Ascending aorta (tissue), 2 donors: ENCODE data around the gene ISLR. TPM values are rescaled to one million over a fixed set of nuclear protein-coding genes. Genes with fewer than 3 reads are reported as not detected.

Source experiments
- DNase-seq, 2 donors: peaks; one replicate each; pipeline ENCODE4 v3.0.0-alpha.2; 2019; ENCODE audit warnings: low spot score in 2 of 2
- H3K27ac ChIP-seq, 2 donors: fragments of 200-600 bp; sonication (generic); one replicate each; pipeline ENCODE4 v1.5.1; 2016 to 2017; ENCODE audit warnings: mild to moderate bottlenecking in 1 of 2
- H3K27me3 ChIP-seq: fragments of 200-600 bp; sonication (generic); one replicate; pipeline ENCODE4 v1.5.1; 2017
- H3K36me3 ChIP-seq, 2 donors: fragments of 200-600 bp; sonication (generic); one replicate each; pipeline ENCODE4 v1.5.1; 2016
- H3K4me1 ChIP-seq, 2 donors: fragments of 200-600 bp; sonication (generic); one replicate each; pipeline ENCODE4 v1.5.1; 2016 to 2017; ENCODE audit warnings: mild to moderate bottlenecking in 1 of 2
- H3K4me3 ChIP-seq, 2 donors: fragments of 200-600 bp; sonication (generic); one replicate each; pipeline ENCODE4 v1.5.1; 2016 to 2017; ENCODE audit warnings: mild to moderate bottlenecking in 1 of 2
- H3K9me3 ChIP-seq, 2 donors: fragments of 200-600 bp; sonication (generic); one replicate each; pipeline ENCODE4 v1.5.1; 2016
- CTCF ChIP-seq, 3 experiments: fragments of 200-600 bp in 2 of 3; fragments of 450-650 bp in 1 of 3; sonication (generic) in 2 of 3; IDR thresholded peaks; one replicate each; pipeline ENCODE4 v1.5.1; 2016 to 2019; ENCODE audit warnings: antibody characterized with exemption in 3 of 3, mild to moderate bottlenecking in 1 of 3, moderate library complexity in 1 of 3
- intact Hi-C: fragments of 100-400 bp; cut with DNase I; formaldehyde crosslinking; loops from one replicate; pipeline ENCODE4 v1.15.1; 2023
- total RNA-seq: library from RNA; depleted of rRNA; stranded (reverse); fragments of >200 nt; gene quantifications from one replicate; pipeline ENCODE4 v1.1.0, GENCODE V29; 2016

ISLR gene
- total RNA-seq, 1 donor from 2014 or later: 211 TPM

- no peak for TF ChIP-seq CTCF (IDR thresholded peaks at IDR 0.05)
- intact Hi-C loops: loop anchor here (2.0 to 5.0 kb wide), 2 partner anchors 16 to 69 kb away; no protein-coding TSS in a partner anchor
Observed at GRCh38 chr15:74138642-74139041, 34.9 kb upstream of the ISLR start.

GRCh38 chr15:74141591-74141990, 31.9 kb upstream of the ISLR start:
- intact Hi-C loops: no loop called here
- no peak for TF ChIP-seq CTCF (IDR thresholded peaks at IDR 0.05)
- no peaks in the 10 kb centered on the region for H3K36me3 ChIP-seq
- no peaks in the 10 kb centered on the region for H3K9me3 ChIP-seq
- H3K4me3 ChIP-seq: no peak overlapping the region
- H3K4me1 ChIP-seq: peaks cover 0 to 8% of the 10 kb centered on the region in 2 donors
- no peaks in the 10 kb centered on the region for H3K27me3 ChIP-seq
- no peak for DNase-seq
- no peak overlapping the region for H3K27ac ChIP-seq

More at GRCh38 chr15:74138642-74139041, 34.9 kb upstream of the ISLR start:
- DNase-seq: no peak
- no peak overlapping the region for H3K27ac ChIP-seq
- H3K4me1 ChIP-seq: peaks cover 3 to 17% of the 10 kb centered on the region in 2 donors
- no peaks in the 10 kb centered on the region for H3K9me3 ChIP-seq
- H3K27me3 ChIP-seq: peaks cover 9% of the 10 kb centered on the region
- no peaks in the 10 kb centered on the region for H3K36me3 ChIP-seq
- no peak overlapping the region for H3K4me3 ChIP-seq

- intact Hi-C loops: no loop called here
- no peak for TF ChIP-seq CTCF (IDR thresholded peaks at IDR 0.05)
- Histone ChIP-seq H3K36me3 (no peaks in the 10 kb centered on the region), H3K9me3 (no peaks in the 10 kb centered on the region), H3K4me1 (no peaks in the 10 kb centered on the region), H3K27me3 (no peaks in the 10 kb centered on the region), H3K27ac (no peak overlapping the region), H3K4me3 (no peak overlapping the region)
- DNase-seq: no peak
Observed at GRCh38 chr15:74144153-74144775, 29.2 kb upstream of the ISLR start.

DNA sequence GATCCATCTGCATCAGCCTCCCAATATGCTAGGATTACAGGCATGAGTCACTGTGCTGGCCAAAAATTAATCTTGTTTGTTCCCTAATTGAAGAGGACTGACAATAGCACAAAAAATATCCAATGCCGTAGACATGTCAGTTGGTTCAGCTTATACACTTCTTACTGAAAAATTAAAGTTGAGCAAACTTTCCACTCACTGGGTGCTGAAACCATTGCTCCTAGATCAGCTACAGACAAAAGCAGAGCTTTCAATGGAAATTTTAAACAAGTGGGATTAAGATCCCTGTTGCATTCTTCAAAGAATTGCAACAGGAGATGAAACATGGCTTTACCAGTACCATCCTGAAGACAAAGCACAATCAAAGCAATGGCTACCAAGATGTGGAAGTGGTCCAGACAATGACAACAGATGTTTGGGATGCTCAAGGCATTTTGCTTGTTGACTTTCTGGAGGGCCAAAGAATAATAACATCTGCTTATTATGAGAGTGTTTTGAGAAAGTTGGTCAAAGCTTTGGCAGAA, 27.2 kb upstream of the ISLR start:
- intact Hi-C loops: no loop called here
- no peaks in the 10 kb centered on the region for H3K36me3 ChIP-seq

GRCh38 chr15:74147051-74147450, 26.5 kb upstream of the ISLR start:
- no peak for DNase-seq
- Histone ChIP-seq H3K27me3 (no peaks in the 10 kb centered on the region), H3K9me3 (no peaks in the 10 kb centered on the region), H3K27ac (no peak overlapping the region), H3K4me1 (no peaks in the 10 kb centered on the region), H3K4me3 (no peak overlapping the region), H3K36me3 (no peaks in the 10 kb centered on the region)
- intact Hi-C loops: no loop called here
- TF ChIP-seq CTCF (IDR thresholded peaks at IDR 0.05): no peak

More for the DNA sequence above, 27.2 kb upstream of the ISLR start:
- no peaks in the 10 kb centered on the region for H3K9me3 ChIP-seq
- H3K27ac ChIP-seq: no peak overlapping the region
- TF ChIP-seq CTCF (IDR thresholded peaks at IDR 0.05): no peak
- no peak overlapping the region for H3K4me3 ChIP-seq
- no peak for DNase-seq
- no peaks in the 10 kb centered on the region for H3K27me3 ChIP-seq
- no peaks in the 10 kb centered on the region for H3K4me1 ChIP-seq
